GM12878 (cell line): ENCODE data around the gene PDSS2. TPM values are rescaled to one million over a fixed set of nuclear protein-coding genes. Genes with fewer than 3 reads are reported as not detected.

Experiments
- ATAC-seq: fragments of 200-7000 bp; cut with Tn5 transposase; 3 replicates; pipeline ENCODE4 v1.9.1; 2020; ENCODE audit warnings: mild to moderate bottlenecking, moderate library complexity
- BruUV-seq: library from RNA; stranded (reverse); fragments of 400-500 nt; replicated peaks from 2 replicates; lab custom pipeline; 2021; lab: Mats Ljungman, UMichigan
- CTCF ChIA-PET: fragments of 300-600 bp; sonication (Branson Sonifier 250); formaldehyde crosslinking; extraction: SDS; loops from one replicate; lab custom pipeline; 2021; ENCODE audit warnings: inconsistent platforms; lab: Yijun Ruan, JAX
- POLR2A ChIA-PET: fragments of 350-600 bp; formaldehyde crosslinking; extraction: SDS; loops from one replicate; lab custom pipeline; 2021; ENCODE audit warnings: inconsistent platforms; lab: Charles Lee
- RAD21 ChIA-PET: fragments of 300-600 bp; sonication (Branson Sonifier 250); formaldehyde crosslinking; loops from one replicate; lab custom pipeline; 2023; ENCODE audit warnings: antibody characterized with exemption; ENCODE audit not compliant: unreplicated experiment; lab: Charles Lee
- SMC1A ChIA-PET: fragments of 300-600 bp; sonication (Branson Sonifier 250); formaldehyde crosslinking; loops from one replicate; lab custom pipeline; 2023; ENCODE audit not compliant: unreplicated experiment, uncharacterized antibody; lab: Charles Lee
- DNase-seq: peaks from one replicate; pipeline ENCODE4 v3.0.0-alpha.2; 2011; ENCODE audit warnings: low read depth, low spot score
- FAIRE-seq: peaks from 3 replicates; lab custom pipeline; 2011; peaks lifted over from hg19 to GRCh38; lab: Jason Lieb, UNC
- H2AFZ ChIP-seq: 2 replicates; pipeline ENCODE4 v1.6.0; 2011; ENCODE audit warnings: low read depth, low read length, control low read depth; ENCODE audit not compliant: control insufficient read depth
- H3K27ac ChIP-seq: 2 replicates; pipeline ENCODE4 v1.5.1; 2011; ENCODE audit warnings: control low read depth; ENCODE audit not compliant: control insufficient read depth, insufficient read depth
- H3K27me3 ChIP-seq, 2 experiments: replicated peaks in 1 of 2; 2 replicates each; pipeline versions ENCODE4 v1.6.0 to v1.6.1; 2011; ENCODE audit warnings: low read length in 1 of 2; ENCODE audit not compliant: control insufficient read depth in 2 of 2, insufficient read depth in 2 of 2
- H3K36me3 ChIP-seq, 2 experiments: 2 replicates each; pipeline ENCODE4 v1.5.1; 2011; ENCODE audit warnings: low read length in 1 of 2; ENCODE audit not compliant: control insufficient read depth in 2 of 2, insufficient read depth in 2 of 2
- H3K4me1 ChIP-seq: 2 replicates; pipeline ENCODE4 v1.6.1; 2011; ENCODE audit warnings: mild to moderate bottlenecking, low read length, moderate library complexity, mixed read lengths; ENCODE audit not compliant: control insufficient read depth, insufficient read depth
- H3K4me2 ChIP-seq: 2 replicates; pipeline ENCODE4 v1.6.0; 2011; ENCODE audit warnings: control low read depth; ENCODE audit not compliant: control insufficient read depth, insufficient read depth
- H3K4me3 ChIP-seq: fragments of 200-600 bp; sonication (generic); 2 replicates; pipeline ENCODE4 v1.5.1; 2016
- H3K79me2 ChIP-seq: 2 replicates; pipeline ENCODE4 v1.6.0; 2011; ENCODE audit warnings: low read length; ENCODE audit not compliant: control insufficient read depth, insufficient read depth
- H3K9ac ChIP-seq: 2 replicates; pipeline ENCODE4 v1.8.0; 2011; ENCODE audit warnings: low read length, control low read depth, mixed read lengths; ENCODE audit not compliant: control insufficient read depth, insufficient read depth
- H3K9me3 ChIP-seq: replicated peaks from 3 replicates; pipeline ENCODE4 v1.5.1; 2011; ENCODE audit warnings: mild to moderate bottlenecking, low read length; ENCODE audit not compliant: control insufficient read depth, insufficient read depth
- H4K20me1 ChIP-seq: 2 replicates; pipeline ENCODE4 v1.6.0; 2011; ENCODE audit not compliant: control insufficient read depth, insufficient read depth
- CBX3 ChIP-seq: fragments of 200-600 bp; sonication (generic); IDR thresholded peaks from 2 replicates; pipeline ENCODE4 v1.6.1; 2016; ENCODE audit warnings: low read depth, borderline replicate concordance
- CEBPZ ChIP-seq: fragments of 150-350 bp; IDR thresholded peaks from 2 replicates; pipeline ENCODE4 v1.6.1; 2016; ENCODE audit warnings: low read depth, low read length
- CHD1 ChIP-seq: IDR thresholded peaks from 2 replicates; pipeline ENCODE4 v1.6.1; 2012; ENCODE audit warnings: low read depth, low read length, improper control_type of control experiment
- CREB1 ChIP-seq: IDR thresholded peaks from 2 replicates; pipeline ENCODE4 v1.6.1; 2012; ENCODE audit warnings: low read depth, mild to moderate bottlenecking, inconsistent platforms
- EED ChIP-seq: sonication (generic); IDR thresholded peaks from 2 replicates; pipeline ENCODE4 v1.6.1; 2016; ENCODE audit warnings: antibody characterized with exemption, low read depth
- GABPA ChIP-seq: IDR thresholded peaks from 2 replicates; pipeline ENCODE4 v1.6.1; 2014; ENCODE audit warnings: antibody characterized with exemption, low read depth, mild to moderate bottlenecking, inconsistent platforms
- GATAD2B ChIP-seq: fragments of 450-650 bp; conservative IDR thresholded peaks from 2 replicates; pipeline ENCODE4 v1.6.1; 2017; ENCODE audit warnings: low read depth, mild to moderate bottlenecking, moderate library complexity
- IRF4 ChIP-seq: IDR thresholded peaks from 2 replicates; pipeline ENCODE4 v1.6.1; 2011; ENCODE audit warnings: low read depth, low read length
- KAT2A ChIP-seq: conservative IDR thresholded peaks from 2 replicates; pipeline ENCODE4 v1.6.1; 2011; ENCODE audit warnings: low read depth, low read length; ENCODE audit not compliant: control insufficient read depth
- NBN ChIP-seq: fragments of 450-650 bp; IDR thresholded peaks from 2 replicates; pipeline ENCODE4 v1.6.1; 2016
- POU2F2 ChIP-seq: IDR thresholded peaks from 3 replicates; pipeline ENCODE4 v1.6.1; 2011; ENCODE audit warnings: low read depth, mild to moderate bottlenecking, low read length, borderline replicate concordance
- SUZ12 ChIP-seq: fragments of 200-600 bp; sonication (generic); IDR thresholded peaks from one replicate; pipeline ENCODE4 v1.6.1; 2018; ENCODE audit warnings: antibody characterized with exemption, mild to moderate bottlenecking; ENCODE audit not compliant: unreplicated experiment
- TAF1 ChIP-seq: IDR thresholded peaks from 2 replicates; pipeline ENCODE4 v1.6.1; 2011; ENCODE audit warnings: mild to moderate bottlenecking, low read depth, low read length, borderline replicate concordance
- USF2 ChIP-seq: IDR thresholded peaks from 2 replicates; pipeline ENCODE4 v1.6.1; 2011; ENCODE audit warnings: low read depth, low read length, improper control_type of control experiment, borderline replicate concordance
- WGBS: methylation state at CpG from one replicate; pipeline ENCODE4 v1.1.6; 2016; ENCODE audit warnings: low lambda C conversion rate; ENCODE audit not compliant: insufficient replicate concordance, insufficient coverage; ENCODE audit errors: missing lambda C conversion rate; 5-methylcytosine and 5-hydroxymethylcytosine counted together
- in situ Hi-C: fragments of 300-500 bp; cut with MboI; formaldehyde crosslinking; loops from 9 replicates; pipeline ENCODE4 v1.14.3; 2018; ENCODE audit warnings: mixed read lengths
- intact Hi-C: fragments of 100-400 bp; cut with micrococcal nuclease; formaldehyde crosslinking; loops from one replicate; pipeline ENCODE4 v1.14.2; 2022; ENCODE audit not compliant: unreplicated experiment
- polyA plus RNA-seq, 11 experiments: library from polyadenylated mRNA; depleted of rRNA in 4 of 11; unstranded in 6 of 11; stranded (reverse) in 5 of 11; fragments of >200 nt; fragmentation: Nextera tagmentation in 4 of 11; fragmentation: Illumina TruSeq in 1 of 11; extraction: Ambion mirVana in 4 of 11; extraction: Trizol in 1 of 11; gene quantifications; 1 replicate in 1 of 11; 2 replicates in 10 of 11; pipeline versions ENCODE4 v1.2.1 to v1.2.3, GENCODE V29; 2011 to 2016; ENCODE audit warnings: inconsistent platforms in 2 of 11, missing spikeins in 2 of 11, low read depth in 1 of 11
- total RNA-seq, 4 experiments: library from RNA; depleted of rRNA in 3 of 4; stranded (reverse); fragments of >200 nt in 3 of 4; fragmentation: Illumina TruSeq in 1 of 4; extraction: Trizol in 1 of 4; gene quantifications; 2 replicates each; pipeline versions ENCODE4 v1.2.1 to v1.2.3, GENCODE V29; 2013 to 2021

PDSS2 gene
- total and polyA plus RNA-seq, 10 of the 15 experiments (the other 5 are each of a cell fraction or from before 2014, with no cell fraction given): 7.7 to 15.5 (median 9.6) TPM

- FAIRE-seq (no peak), ATAC-seq (no peak), DNase-seq (no peak)
- no peak overlapping the region for H3K27ac ChIP-seq
- CTCF ChIA-PET: interaction anchor here (0.6 to 1.6 kb wide), 4 partner anchors 9 to 257 kb away, joined by 3 to 6 read pairs (median 3); partner anchors contain the start of gene PDSS2
- 100% methylated on average over 2 of the region's 2 CpGs for WGBS
- no peaks in the 10 kb centered on the region for H3K4me1 ChIP-seq
- no peaks in the 10 kb centered on the region for H3K79me2 ChIP-seq
- H3K27me3 ChIP-seq: no peaks in the 10 kb centered on the region
- no peaks in the 10 kb centered on the region for H4K20me1 ChIP-seq
- POLR2A ChIA-PET: no interaction called here
- no TSS peak for BruUV-seq
- H3K9ac ChIP-seq: no peak overlapping the region
- SMC1A ChIA-PET: interaction anchor here (0.6 to 1.1 kb wide), 2 partner anchors 30 to 59 kb away, joined by 3 read pairs; no protein-coding TSS in a partner anchor
- no peak overlapping the region for H3K4me2 ChIP-seq
- RAD21 ChIA-PET: no interaction called here
- intact Hi-C loops: no loop called here
- TF ChIP-seq KAT2A (no peak), SUZ12 (no peak), NBN (no peak), CHD1 (no peak), CEBPZ (no peak), GATAD2B (no peak), IRF4 (no peak), USF2 (no peak), POU2F2 (no peak), TAF1 (no peak), CREB1 (no peak), GABPA (no peak), EED (no peak), CBX3 (no peak)
- no peak overlapping the region for H2AFZ ChIP-seq
- no peaks in the 10 kb centered on the region; a peak in 1 of 4 replicates for H3K36me3 ChIP-seq
- no peaks in the 10 kb centered on the region for H3K9me3 ChIP-seq
- no peak overlapping the region for H3K4me3 ChIP-seq
- in situ Hi-C loops: no loop called here
These were observed 184.0 kb downstream of the PDSS2 start for GRCh38 chr6:107275330-107275865.
